H1 (cell line): ENCODE data around the gene MXD3. TPM values are rescaled to one million over a fixed set of nuclear protein-coding genes. Genes with fewer than 3 reads are reported as not detected.

Experiments
- CTCF ChIA-PET: fragments of 300-600 bp; sonication (Branson Sonifier 250); formaldehyde crosslinking; loops from one replicate; lab custom pipeline; 2021; ENCODE audit not compliant: partially characterized antibody; lab: Charles Lee
- POLR2A ChIA-PET: fragments of 300-600 bp; sonication (Branson Sonifier 250); formaldehyde crosslinking; loops from one replicate; lab custom pipeline; 2021; ENCODE audit warnings: inconsistent platforms; ENCODE audit not compliant: partially characterized antibody; lab: Charles Lee
- DNase-seq, 2 experiments: peaks; one replicate each; pipeline versions ENCODE4 v3.0.0 to v3.0.0-alpha.2; 2010 to 2022; ENCODE audit warnings: low spot score in 2 of 2, low read depth in 1 of 2, mixed read lengths in 1 of 2
- FAIRE-seq: peaks from 2 replicates; lab custom pipeline; 2011; peaks lifted over from hg19 to GRCh38; lab: Jason Lieb, UNC
- H2AFZ ChIP-seq: 2 replicates; pipeline ENCODE4 v1.8.1; 2012; ENCODE audit warnings: low read length, inconsistent platforms
- H2AK5ac ChIP-seq: 2 replicates; pipeline ENCODE4 v1.6.1; 2013; ENCODE audit warnings: low read depth, low read length
- H2BK120ac ChIP-seq: replicated peaks from 2 replicates; pipeline ENCODE3; 2013; ENCODE audit warnings: low read depth, low read length, inconsistent platforms
- H2BK12ac ChIP-seq: 2 replicates; pipeline ENCODE4 v1.6.1; 2013; ENCODE audit warnings: low read depth, low read length
- H2BK15ac ChIP-seq: 2 replicates; pipeline ENCODE4 v1.6.1; 2013; ENCODE audit warnings: low read length
- H2BK20ac ChIP-seq: 2 replicates; pipeline ENCODE4 v1.6.1; 2013; ENCODE audit warnings: low read length
- H2BK5ac ChIP-seq: 2 replicates; pipeline ENCODE4 v1.6.1; 2013; ENCODE audit warnings: low read depth, low read length
- H3K14ac ChIP-seq: 2 replicates; pipeline ENCODE4 v1.6.1; 2013; ENCODE audit warnings: inconsistent platforms; ENCODE audit not compliant: insufficient read length
- H3K18ac ChIP-seq: 2 replicates; pipeline ENCODE4 v1.6.1; 2013; ENCODE audit warnings: low read length; ENCODE audit errors: extremely low read depth
- H3K23ac ChIP-seq: 2 replicates; pipeline ENCODE4 v1.6.1; 2013; ENCODE audit warnings: inconsistent platforms; ENCODE audit not compliant: insufficient read length
- H3K23me2 ChIP-seq: 2 replicates; pipeline ENCODE4 v1.6.1; 2013; ENCODE audit warnings: low read depth, low read length
- H3K27ac ChIP-seq: 2 replicates; pipeline ENCODE4 v1.6.1; 2011; ENCODE audit warnings: low read depth, low read length, inconsistent platforms
- H3K27me3 ChIP-seq, 4 experiments: replicated peaks in 1 of 4; 1 replicate in 1 of 4; 2 replicates in 3 of 4; pipeline versions ENCODE4 v1.6.1 to v1.8.1; 2011 to 2013; ENCODE audit warnings: low read length in 3 of 4, mild to moderate bottlenecking in 3 of 4, inconsistent platforms in 2 of 4, mixed read lengths in 2 of 4, moderate library complexity in 1 of 4; ENCODE audit not compliant: control insufficient read depth in 3 of 4, insufficient read depth in 3 of 4; ENCODE audit errors: extremely low read depth in 1 of 4
- H3K36me3 ChIP-seq, 4 experiments: 2 replicates each; pipeline versions ENCODE4 v1.6.1 to v1.8.1; 2011 to 2013; ENCODE audit warnings: mild to moderate bottlenecking in 4 of 4, low read length in 3 of 4, moderate library complexity in 2 of 4, control low read depth in 1 of 4, inconsistent platforms in 1 of 4; ENCODE audit not compliant: insufficient read depth in 4 of 4, control insufficient read depth in 2 of 4
- H3K4ac ChIP-seq: replicated peaks from 2 replicates; pipeline ENCODE3; 2013; ENCODE audit warnings: low read length, low read depth, mixed read lengths, inconsistent platforms; ENCODE audit not compliant: insufficient read length
- H3K4me1 ChIP-seq, 4 experiments: replicated peaks in 1 of 4; 1 replicate in 1 of 4; 2 replicates in 3 of 4; pipeline versions ENCODE4 v1.6.1 to v1.8.1; 2011 to 2013; ENCODE audit warnings: low read length in 3 of 4, inconsistent platforms in 2 of 4, mixed read lengths in 1 of 4; ENCODE audit not compliant: insufficient read depth in 4 of 4, control insufficient read depth in 3 of 4
- H3K4me2 ChIP-seq, 2 experiments: 2 replicates each; pipeline versions ENCODE4 v1.6.1 to v1.8.1; 2011 to 2013; ENCODE audit warnings: low read depth in 2 of 2, low read length in 2 of 2, control low read depth in 1 of 2, inconsistent platforms in 1 of 2, mild to moderate bottlenecking in 1 of 2; ENCODE audit not compliant: insufficient read depth in 1 of 2
- H3K4me3 ChIP-seq, 4 experiments: fragments of 200-600, 300-600 bp in 1 of 4; sonication (generic), shearing (Covaris generic), sonication (Bioruptor Twin) in 1 of 4; 2 replicates each; pipeline versions ENCODE4 v1.5.1 to v1.8.1; 2011 to 2016; ENCODE audit warnings: low read length in 4 of 4, low read depth in 3 of 4, control low read depth in 2 of 4, inconsistent platforms in 2 of 4, mild to moderate bottlenecking in 2 of 4, mixed read lengths in 1 of 4, moderate library complexity in 1 of 4; ENCODE audit not compliant: insufficient read depth in 2 of 4; ENCODE audit errors: extremely low read depth in 1 of 4
- H3K56ac ChIP-seq: replicated peaks from 2 replicates; pipeline ENCODE3; 2013; ENCODE audit warnings: low read depth, mild to moderate bottlenecking, mixed read lengths, low read length, inconsistent platforms; ENCODE audit not compliant: insufficient read length
- H3K79me1 ChIP-seq: 2 replicates; pipeline ENCODE4 v1.6.1; 2013; ENCODE audit warnings: low read depth, low read length, control low read depth
- H3K79me2 ChIP-seq, 2 experiments: 2 replicates each; pipeline versions ENCODE4 v1.6.1 to v1.8.1; 2012 to 2013; ENCODE audit warnings: low read length in 2 of 2, mild to moderate bottlenecking in 2 of 2, inconsistent platforms in 1 of 2; ENCODE audit not compliant: insufficient read depth in 2 of 2, control insufficient read depth in 1 of 2
- H3K9ac ChIP-seq, 4 experiments: replicated peaks in 1 of 4; 1 replicate in 1 of 4; 2 replicates in 3 of 4; pipeline versions ENCODE4 v1.6.1 to v1.8.1; 2011 to 2013; ENCODE audit warnings: low read depth in 3 of 4, low read length in 3 of 4, control low read depth in 2 of 4, mild to moderate bottlenecking in 2 of 4, moderate library complexity in 2 of 4, inconsistent platforms in 1 of 4; ENCODE audit errors: extremely low read depth in 1 of 4
- H3K9me3 ChIP-seq, 2 experiments: 2 replicates each; pipeline versions ENCODE4 v1.6.1 to v1.8.1; 2012 to 2013; ENCODE audit warnings: mild to moderate bottlenecking in 2 of 2, moderate library complexity in 2 of 2, control low read depth in 1 of 2, inconsistent platforms in 1 of 2, low read depth in 1 of 2, low read length in 1 of 2, mixed read lengths in 1 of 2; ENCODE audit not compliant: insufficient read depth in 2 of 2
- H4K20me1 ChIP-seq, 2 experiments: replicated peaks in 1 of 2; 2 replicates each; pipeline versions ENCODE3 to v1.8.1; 2011 to 2013; ENCODE audit warnings: inconsistent platforms in 2 of 2, low read length in 2 of 2, mild to moderate bottlenecking in 1 of 2; ENCODE audit not compliant: insufficient read depth in 2 of 2, control insufficient read depth in 1 of 2
- H4K5ac ChIP-seq: 2 replicates; pipeline ENCODE4 v1.6.1; 2013; ENCODE audit warnings: low read length, low read depth, mixed read lengths, inconsistent platforms; ENCODE audit not compliant: insufficient read length
- H4K8ac ChIP-seq: 2 replicates; pipeline ENCODE4 v1.8.0; 2013; ENCODE audit warnings: mild to moderate bottlenecking, moderate library complexity, low read length, inconsistent platforms; ENCODE audit not compliant: insufficient read depth; ENCODE audit errors: extremely low read depth
- H4K91ac ChIP-seq: replicated peaks from 2 replicates; pipeline ENCODE3; 2013; ENCODE audit warnings: low read length, mixed read lengths, inconsistent platforms; ENCODE audit not compliant: insufficient read length
- CREB1 ChIP-seq: IDR thresholded peaks from 2 replicates; pipeline ENCODE4 v1.6.1; 2012; ENCODE audit warnings: inconsistent platforms
- JUND ChIP-seq: IDR thresholded peaks from 2 replicates; pipeline ENCODE4 v1.6.1; 2011; ENCODE audit warnings: mild to moderate bottlenecking, improper control_type of control experiment, low read length
- RBBP5 ChIP-seq: IDR thresholded peaks from 2 replicates; pipeline ENCODE4 v1.7.1; 2012; ENCODE audit warnings: low read depth, mild to moderate bottlenecking, inconsistent platforms, low read length, moderate library complexity, borderline replicate concordance
- RFX5 ChIP-seq: IDR thresholded peaks from 2 replicates; pipeline ENCODE4 v1.6.1; 2011; ENCODE audit warnings: low read depth, low read length, improper control_type of control experiment, borderline replicate concordance
- SP1 ChIP-seq: IDR thresholded peaks from 2 replicates; pipeline ENCODE4 v1.6.1; 2011; ENCODE audit warnings: low read depth, low read length
- SP2 ChIP-seq: IDR thresholded peaks from 2 replicates; pipeline ENCODE4 v1.6.1; 2012; ENCODE audit warnings: mild to moderate bottlenecking, low read length, inconsistent platforms
- SP4 ChIP-seq: IDR thresholded peaks from 2 replicates; pipeline ENCODE4 v1.6.1; 2012; ENCODE audit warnings: low read length, inconsistent platforms
- WGBS, 2 experiments: shearing (Covaris generic) in 1 of 2; methylation state at CpG; one replicate each; pipeline versions ENCODE4 v1.1.6 to v1.1.7; 2013 to 2015; ENCODE audit warnings: low lambda C conversion rate in 2 of 2, mixed read lengths in 2 of 2, inconsistent platforms in 1 of 2, low coverage in 1 of 2, missing lambda C conversion rate in 1 of 2; ENCODE audit not compliant: insufficient replicate concordance in 2 of 2, insufficient coverage in 1 of 2, insufficient read length in 1 of 2; ENCODE audit errors: extremely low coverage in 1 of 2, missing lambda C conversion rate in 1 of 2; 5-methylcytosine and 5-hydroxymethylcytosine counted together
- polyA plus RNA-seq, 7 experiments: library from polyadenylated mRNA; depleted of rRNA in 3 of 7; stranded (reverse) in 5 of 7; unstranded in 2 of 7; fragments of >200 nt in 5 of 7; fragments of 200-250 nt in 2 of 7; gene quantifications; 1 replicate in 5 of 7; 2 replicates in 1 of 7; 4 replicates in 1 of 7; pipeline versions ENCODE4 v1.2.1 to v1.2.3, GENCODE V29; 2011 to 2013; ENCODE audit warnings: missing spikeins in 2 of 7, mixed read lengths in 2 of 7
- total RNA-seq: library from RNA; stranded (reverse); fragmentation: NEBNext Ultra II Directional; extraction: Animal tissue kit (Norgen Biotek cat#: 25700); gene quantifications from 2 replicates; pipeline ENCODE4 v1.2.1, GENCODE V29; 2021
- TF ChIP-seq, protein P1 (sequence below): IDR thresholded peaks from 2 replicates; pipeline ENCODE4 v1.6.1; 2012; ENCODE audit warnings: inconsistent platforms

MXD3 gene
- total and polyA plus RNA-seq, 2 of the 8 experiments (the other 6 are each of a cell fraction or from before 2014, with no cell fraction given), result 6.5 to 7.7 TPM

DNA sequence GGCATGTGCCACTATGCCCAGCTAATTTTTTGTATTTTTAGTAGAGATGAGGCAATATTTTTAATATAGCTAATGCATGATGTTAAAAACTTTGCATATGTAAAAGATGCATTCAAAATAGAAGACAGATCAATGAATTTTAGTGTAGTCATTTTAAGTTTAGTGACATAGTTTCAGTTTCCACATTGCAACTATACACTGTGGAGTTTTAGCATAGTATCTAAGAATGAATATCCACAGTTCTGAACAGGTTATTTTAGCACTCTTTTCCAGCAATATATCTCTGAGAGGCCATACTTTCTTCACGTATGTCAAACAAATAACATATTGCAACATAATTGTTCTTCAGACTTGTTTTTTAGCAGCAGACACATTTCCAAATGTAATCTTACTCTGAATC is 47.5 kb downstream of the MXD3 start:
- Histone ChIP-seq H3K36me3 (peaks cover 21 to 80% (median 54%) of the 10 kb centered on the region in 4 experiments), H3K14ac (no peak overlapping the region), H3K18ac (no peak overlapping the region), H2BK12ac (no peak overlapping the region), H2BK15ac (no peak overlapping the region), H2BK120ac (no peak overlapping the region), H3K4me3 (no peak overlapping the region), H2AFZ (no peak overlapping the region), H3K4me2 (no peak overlapping the region), H4K20me1 (no peaks in the 10 kb centered on the region), H3K56ac (no peak overlapping the region), H4K91ac (no peak overlapping the region), H2BK20ac (no peak overlapping the region), H3K79me1 (0 out of 2 replicates have a peak, but pooled peaks cover 2% of the 10 kb centered on the region), H2BK5ac (no peak overlapping the region), H3K9me3 (no peaks in the 10 kb centered on the region), H4K8ac (no peak overlapping the region), H3K4me1 (no peaks in the 10 kb centered on the region), H3K27ac (no peak overlapping the region), H3K23ac (no peak overlapping the region), H3K9ac (no peak overlapping the region), H3K27me3 (no peaks in the 10 kb centered on the region), H3K79me2 (no peaks in the 10 kb centered on the region; a peak in 1 of 4 replicates), H2AK5ac (no peak overlapping the region), H3K4ac (no peak overlapping the region), H4K5ac (no peak overlapping the region), H3K23me2 (no peaks in the 10 kb centered on the region)
- no peak for DNase-seq
- WGBS, 2 experiments, result 100% methylated on average over 1 of the region's 1 CpG; no CpG with 5 or more reads in 1 of the 2 experiments
- CTCF ChIA-PET, result interaction anchor here (0.9 to 1.3 kb wide), 3 partner anchors 9 to 386 kb away, joined by 3 read pairs; no protein-coding TSS in a partner anchor
- TF ChIP-seq SP4 (no peak), CREB1 (no peak), RBBP5 (no peak), SP2 (no peak), RFX5 (no peak), JUND (no peak), SP1 (no peak)
- TF ChIP-seq, protein P1, sequence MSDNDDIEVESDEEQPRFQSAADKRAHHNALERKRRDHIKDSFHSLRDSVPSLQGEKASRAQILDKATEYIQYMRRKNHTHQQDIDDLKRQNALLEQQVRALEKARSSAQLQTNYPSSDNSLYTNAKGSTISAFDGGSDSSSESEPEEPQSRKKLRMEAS, result no peak
- POLR2A ChIA-PET, result interaction anchor here (0.9 to 1.8 kb wide), 2 partner anchors 9 to 22 kb away, joined by 5 to 8 read pairs; no protein-coding TSS in a partner anchor
- FAIRE-seq, result no peak
